Liver (tissue), 3 donors: ENCODE measurements around the gene XRCC6.
A peak's percentile ranks its signal among the peaks of the same experiment; 100 is the strongest.

ENCODE experiments used
- GABPA ChIP-seq, 2 donors: IDR thresholded peaks in 1 of 2; conservative IDR thresholded peaks in 1 of 2; 2 replicates each; pipeline ENCODE4 v1.6.1; 2016; ENCODE audit warnings: antibody characterized with exemption in 2 of 2, mild to moderate bottlenecking in 1 of 2, moderate library complexity in 1 of 2
- MAX ChIP-seq: IDR thresholded peaks from 2 replicates; pipeline ENCODE4 v1.6.1; 2016; ENCODE audit warnings: antibody characterized with exemption
- REST ChIP-seq: IDR thresholded peaks from 2 replicates; pipeline ENCODE4 v1.6.1; 2016; ENCODE audit warnings: antibody characterized with exemption, mild to moderate bottlenecking
- SP1 ChIP-seq: IDR thresholded peaks from 2 replicates; pipeline ENCODE4 v1.6.1; 2018; ENCODE audit warnings: antibody characterized with exemption, mild to moderate bottlenecking
- TAF1 ChIP-seq: conservative IDR thresholded peaks from 2 replicates; pipeline ENCODE4 v1.6.1; 2016; ENCODE audit warnings: antibody characterized with exemption, mild to moderate bottlenecking
- YY1 ChIP-seq: IDR thresholded peaks from 2 replicates; pipeline ENCODE4 v1.6.1; 2016; ENCODE audit warnings: antibody characterized with exemption, mild to moderate bottlenecking
- TF ChIP-seq, protein P1 (sequence below): fragments of 150-350 bp; IDR thresholded peaks from 2 replicates; pipeline ENCODE4 v1.5.1; 2017; ENCODE audit warnings: improper control_type of control experiment, low read depth, low read length; ENCODE audit not compliant: missing input control
- TF ChIP-seq, protein P2 (sequence below): IDR thresholded peaks from 2 replicates; pipeline ENCODE4 v1.6.1; 2016; ENCODE audit warnings: antibody characterized with exemption
- donor health status: healthy.
- donor health status: healthy.

DNA sequence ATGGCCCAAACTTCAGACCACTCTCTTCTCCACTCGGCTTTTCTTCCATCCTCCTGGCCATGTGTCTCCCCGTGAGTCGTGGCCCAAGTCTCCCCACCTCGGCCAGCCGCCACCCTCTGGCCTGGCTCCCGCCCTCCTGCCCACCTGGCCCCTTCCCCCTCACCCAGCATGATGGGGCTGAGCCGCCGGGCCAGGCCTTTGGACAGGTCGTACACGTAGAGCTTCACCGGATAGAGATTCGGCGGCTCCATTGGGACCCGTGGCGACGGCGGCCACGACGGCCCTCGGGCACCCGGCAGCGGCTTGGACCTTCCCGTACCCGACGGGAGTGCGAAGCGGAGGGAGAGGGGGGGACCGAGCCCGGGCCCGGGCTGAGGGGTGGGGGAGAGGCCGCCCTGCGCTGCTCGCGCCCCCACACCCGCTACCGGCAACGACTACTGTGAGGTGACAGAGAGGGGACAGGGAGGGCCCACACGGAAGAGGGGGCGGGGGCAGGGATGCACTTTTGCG, 451 bp upstream of the XRCC6 start, which contains the start of gene DESI1:
- TF ChIP-seq, protein P1, sequence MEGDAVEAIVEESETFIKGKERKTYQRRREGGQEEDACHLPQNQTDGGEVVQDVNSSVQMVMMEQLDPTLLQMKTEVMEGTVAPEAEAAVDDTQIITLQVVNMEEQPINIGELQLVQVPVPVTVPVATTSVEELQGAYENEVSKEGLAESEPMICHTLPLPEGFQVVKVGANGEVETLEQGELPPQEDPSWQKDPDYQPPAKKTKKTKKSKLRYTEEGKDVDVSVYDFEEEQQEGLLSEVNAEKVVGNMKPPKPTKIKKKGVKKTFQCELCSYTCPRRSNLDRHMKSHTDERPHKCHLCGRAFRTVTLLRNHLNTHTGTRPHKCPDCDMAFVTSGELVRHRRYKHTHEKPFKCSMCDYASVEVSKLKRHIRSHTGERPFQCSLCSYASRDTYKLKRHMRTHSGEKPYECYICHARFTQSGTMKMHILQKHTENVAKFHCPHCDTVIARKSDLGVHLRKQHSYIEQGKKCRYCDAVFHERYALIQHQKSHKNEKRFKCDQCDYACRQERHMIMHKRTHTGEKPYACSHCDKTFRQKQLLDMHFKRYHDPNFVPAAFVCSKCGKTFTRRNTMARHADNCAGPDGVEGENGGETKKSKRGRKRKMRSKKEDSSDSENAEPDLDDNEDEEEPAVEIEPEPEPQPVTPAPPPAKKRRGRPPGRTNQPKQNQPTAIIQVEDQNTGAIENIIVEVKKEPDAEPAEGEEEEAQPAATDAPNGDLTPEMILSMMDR = no peak
- peak; percentile 89 for TF ChIP-seq TAF1
- TF ChIP-seq MAX = no peak
- peak; percentile 87 for TF ChIP-seq REST
- no peak for TF ChIP-seq SP1
- TF ChIP-seq, protein P2, sequence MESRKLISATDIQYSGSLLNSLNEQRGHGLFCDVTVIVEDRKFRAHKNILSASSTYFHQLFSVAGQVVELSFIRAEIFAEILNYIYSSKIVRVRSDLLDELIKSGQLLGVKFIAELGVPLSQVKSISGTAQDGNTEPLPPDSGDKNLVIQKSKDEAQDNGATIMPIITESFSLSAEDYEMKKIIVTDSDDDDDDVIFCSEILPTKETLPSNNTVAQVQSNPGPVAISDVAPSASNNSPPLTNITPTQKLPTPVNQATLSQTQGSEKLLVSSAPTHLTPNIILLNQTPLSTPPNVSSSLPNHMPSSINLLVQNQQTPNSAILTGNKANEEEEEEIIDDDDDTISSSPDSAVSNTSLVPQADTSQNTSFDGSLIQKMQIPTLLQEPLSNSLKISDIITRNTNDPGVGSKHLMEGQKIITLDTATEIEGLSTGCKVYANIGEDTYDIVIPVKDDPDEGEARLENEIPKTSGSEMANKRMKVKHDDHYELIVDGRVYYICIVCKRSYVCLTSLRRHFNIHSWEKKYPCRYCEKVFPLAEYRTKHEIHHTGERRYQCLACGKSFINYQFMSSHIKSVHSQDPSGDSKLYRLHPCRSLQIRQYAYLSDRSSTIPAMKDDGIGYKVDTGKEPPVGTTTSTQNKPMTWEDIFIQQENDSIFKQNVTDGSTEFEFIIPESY = no peak
- TF ChIP-seq GABPA (IDR thresholded peaks at IDR 0.05 in 1 of 2, conservative IDR thresholded peaks at IDR 0.05 in 1 of 2) = no peak
- no peak for TF ChIP-seq YY1
